K562 (cell line): ENCODE measurements around the gene BRINP1. TPM values are rescaled to one million over a fixed set of nuclear protein-coding genes. Genes with fewer than 3 reads are reported as not detected.

Source experiments
- ATAC-seq: fragments of 200-7000 bp; cut with Tn5 transposase; 3 replicates; pipeline ENCODE4 v1.9.1; 2020; ENCODE audit warnings: moderate library complexity
- BruUV-seq: library from RNA; stranded (reverse); fragments of 400-500 nt; replicated peaks from 2 replicates; lab custom pipeline; 2021; lab: Mats Ljungman, UMichigan
- CTCF ChIA-PET: fragments of 300-600 bp; formaldehyde crosslinking; extraction: SDS; loops from one replicate; lab custom pipeline; 2021; ENCODE audit warnings: low intra/inter-chr PET ratio; lab: Yijun Ruan, JAX
- POLR2A ChIA-PET: fragments of 300-600, 350-650 bp; sonication (Branson Sonifier 250); formaldehyde crosslinking; extraction: SDS; loops from one replicate; lab custom pipeline; 2021; ENCODE audit warnings: antibody characterized with exemption, inconsistent platforms; lab: Yijun Ruan, JAX
- DNase-seq, 4 experiments: peaks; one replicate each; pipeline versions ENCODE4 v3.0.0 to v3.0.0-alpha.2; 2011 to 2018; ENCODE audit warnings: low spot score in 3 of 4, mixed read lengths in 3 of 4; ENCODE audit errors: extremely low read depth in 1 of 4
- FAIRE-seq: peaks from 2 replicates; lab custom pipeline; 2011; peaks lifted over from hg19 to GRCh38; lab: Jason Lieb, UNC
- H2AFZ ChIP-seq: 2 replicates; pipeline ENCODE4 v1.6.0; 2011; ENCODE audit warnings: low read depth, low read length, control low read depth, inconsistent platforms
- H3K27ac ChIP-seq: fragments of 200-600 bp; 3 replicates; pipeline ENCODE4 v1.8.0; 2011; ENCODE audit warnings: low read depth, mild to moderate bottlenecking, control low read depth, inconsistent platforms, low read length, moderate library complexity, mixed read lengths; ENCODE audit errors: extremely low read depth
- H3K27me3 ChIP-seq, 2 experiments: fragments of 300-600 bp in 1 of 2; 2 replicates in 1 of 2; 3 replicates in 1 of 2; pipeline versions ENCODE4 v1.6.0 to v1.8.0; 2011; ENCODE audit warnings: inconsistent platforms in 2 of 2, low read length in 2 of 2, mild to moderate bottlenecking in 1 of 2, mixed read lengths in 1 of 2, moderate library complexity in 1 of 2; ENCODE audit not compliant: control insufficient read depth in 2 of 2, insufficient read depth in 2 of 2
- H3K36me3 ChIP-seq: fragments of 300-600 bp; 3 replicates; pipeline ENCODE4 v1.8.0; 2011; ENCODE audit warnings: mild to moderate bottlenecking, low read length, inconsistent platforms; ENCODE audit not compliant: control insufficient read depth, insufficient read depth
- H3K4me1 ChIP-seq, 2 experiments: fragments of 200-600 bp in 1 of 2; replicated peaks in 1 of 2; 2 replicates in 1 of 2; 3 replicates in 1 of 2; pipeline versions ENCODE4 v1.5.1 to v1.8.0; 2011; ENCODE audit warnings: inconsistent platforms in 2 of 2, low read length in 2 of 2, mild to moderate bottlenecking in 1 of 2, mixed read lengths in 1 of 2, moderate library complexity in 1 of 2; ENCODE audit not compliant: control insufficient read depth in 2 of 2, insufficient read depth in 2 of 2
- H3K4me2 ChIP-seq: 2 replicates; pipeline ENCODE4 v1.6.1; 2011; ENCODE audit warnings: low read length, control low read depth, inconsistent platforms, mixed read lengths; ENCODE audit not compliant: insufficient read depth
- H3K4me3 ChIP-seq: fragments of 200-600 bp; sonication (generic), shearing (Covaris generic); 2 replicates; pipeline ENCODE4 v1.5.1; 2016; ENCODE audit warnings: control low read depth, inconsistent platforms
- H3K79me2 ChIP-seq: fragments of 200-600 bp; 3 replicates; pipeline ENCODE4 v1.8.0; 2011; ENCODE audit warnings: low read length, inconsistent platforms; ENCODE audit not compliant: control insufficient read depth, insufficient read depth
- H3K9ac ChIP-seq, 2 experiments: 2 replicates each; pipeline versions ENCODE4 v1.6.0 to v1.6.1; 2011; ENCODE audit warnings: low read depth in 2 of 2, low read length in 2 of 2, control low read depth in 1 of 2, inconsistent platforms in 1 of 2, mild to moderate bottlenecking in 1 of 2, mixed read lengths in 1 of 2; ENCODE audit not compliant: insufficient read depth in 1 of 2
- H3K9me1 ChIP-seq: one replicate; pipeline ENCODE4 v1.6.0; 2011; ENCODE audit warnings: inconsistent platforms, mild to moderate bottlenecking, low read length, moderate library complexity; ENCODE audit not compliant: control insufficient read depth, insufficient read depth
- H3K9me3 ChIP-seq: replicated peaks from 2 replicates; pipeline ENCODE4 v1.5.1; 2011; ENCODE audit warnings: low read depth, low read length, inconsistent platforms; ENCODE audit not compliant: control insufficient read depth, insufficient read depth
- H4K20me1 ChIP-seq: replicated peaks from 2 replicates; pipeline ENCODE4 v1.6.1; 2011; ENCODE audit warnings: low read length, inconsistent platforms, mixed read lengths; ENCODE audit not compliant: control insufficient read depth, insufficient read depth
- BDP1 ChIP-seq: IDR thresholded peaks from 3 replicates; pipeline ENCODE4 v1.6.1; 2011; ENCODE audit not compliant: insufficient read length, insufficient read depth
- BRD4 ChIP-seq: fragments of 200-600 bp; sonication (generic); IDR thresholded peaks from 2 replicates; pipeline ENCODE4 v1.6.1; 2017; ENCODE audit warnings: inconsistent platforms
- BRF1 ChIP-seq: IDR thresholded peaks from 3 replicates; pipeline ENCODE4 v1.6.1; 2011; ENCODE audit warnings: borderline replicate concordance, mild to moderate bottlenecking; ENCODE audit not compliant: insufficient read length; ENCODE audit errors: extremely low read depth
- FOS ChIP-seq: IDR thresholded peaks from 3 replicates; pipeline ENCODE4 v1.6.1; 2011; ENCODE audit not compliant: insufficient read length; ENCODE audit errors: extremely low read depth
- FOXP1 ChIP-seq: sonication (generic); formaldehyde crosslinking; IDR thresholded peaks from 2 replicates; pipeline ENCODE4 v1.8.0; 2022; ENCODE audit warnings: mild to moderate bottlenecking, missing genetic modification reagents
- KHSRP ChIP-seq: fragments of 450-650 bp; IDR thresholded peaks from 2 replicates; pipeline ENCODE4 v1.6.1; 2017
- MEIS2 ChIP-seq: fragments of 450-650 bp; IDR thresholded peaks from 2 replicates; pipeline ENCODE4 v1.6.1; 2014; ENCODE audit warnings: mild to moderate bottlenecking; ENCODE audit not compliant: partially characterized antibody
- MYBL2 ChIP-seq, 2 experiments: fragments of 450-650 bp in 1 of 2; sonication (generic) in 1 of 2; formaldehyde crosslinking in 1 of 2; IDR thresholded peaks; 2 replicates each; pipeline versions ENCODE4 v1.6.1 to v1.8.1; 2017 to 2022; ENCODE audit warnings: borderline replicate concordance in 1 of 2, inconsistent platforms in 1 of 2, low read depth in 1 of 2, mild to moderate bottlenecking in 1 of 2, missing genetic modification reagents in 1 of 2, moderate library complexity in 1 of 2
- RBFOX2 ChIP-seq: fragments of 200-400 bp; formaldehyde crosslinking; IDR thresholded peaks from 2 replicates; pipeline ENCODE4 v1.6.1; 2017; ENCODE audit warnings: low read depth, mild to moderate bottlenecking, low read length, moderate library complexity
- SMARCA5 ChIP-seq: fragments of 450-650 bp; IDR thresholded peaks from 2 replicates; pipeline ENCODE4 v1.6.1; 2016
- SMARCC2 ChIP-seq: fragments of 450-650 bp; IDR thresholded peaks from 2 replicates; pipeline ENCODE4 v1.6.1; 2017; ENCODE audit warnings: antibody characterized with exemption, moderate library complexity, mild to moderate bottlenecking, low read depth
- SMC3 ChIP-seq: conservative IDR thresholded peaks from 2 replicates; pipeline ENCODE4 v1.6.1; 2011; ENCODE audit warnings: low read depth, low read length, improper control_type of control experiment; ENCODE audit not compliant: insufficient read depth
- ZBTB17 ChIP-seq: fragments of 450-650 bp; formaldehyde crosslinking; IDR thresholded peaks from 2 replicates; pipeline ENCODE4 v1.4.0; 2020; ENCODE audit warnings: mild to moderate bottlenecking
- ZHX1 ChIP-seq: fragments of 150-350 bp; conservative IDR thresholded peaks from 2 replicates; pipeline ENCODE4 v1.6.1; 2014; ENCODE audit warnings: low read length
- ZMIZ1 ChIP-seq, 2 experiments: fragments of 150-350 bp in 1 of 2; IDR thresholded peaks; 2 replicates each; pipeline ENCODE4 v1.6.1; 2012 to 2016; ENCODE audit warnings: low read depth in 2 of 2, low read length in 2 of 2, mild to moderate bottlenecking in 1 of 2, moderate library complexity in 1 of 2
- ZNF146 ChIP-seq: IDR thresholded peaks from one replicate; pipeline ENCODE4 v1.6.1; 2018; ENCODE audit warnings: missing compliant biosample characterization; ENCODE audit not compliant: unreplicated experiment
- ZNF224 ChIP-seq: sonication (generic); formaldehyde crosslinking; IDR thresholded peaks from 2 replicates; pipeline ENCODE4 v1.8.0; 2022; ENCODE audit warnings: mild to moderate bottlenecking, missing genetic modification reagents
- ZNF282 ChIP-seq: sonication (generic); formaldehyde crosslinking; IDR thresholded peaks from 2 replicates; pipeline ENCODE4 v1.8.1; 2023; ENCODE audit warnings: missing genetic modification reagents
- ZNF444 ChIP-seq: fragments of 250-450 bp; sonication (Bioruptor Pico); IDR thresholded peaks from 2 replicates; pipeline ENCODE4 v1.4.0; 2020; ENCODE audit warnings: mild to moderate bottlenecking, moderate library complexity
- ZNF79 ChIP-seq: fragments of 250-450 bp; sonication (Bioruptor Pico); IDR thresholded peaks from 2 replicates; pipeline ENCODE4 v1.4.0; 2020; ENCODE audit warnings: low read depth, mild to moderate bottlenecking, moderate library complexity
- WGBS: fragments of 100-300 bp; shearing (Covaris generic); methylation state at CpG from one replicate; pipeline ENCODE4 v1.1.6; 2016; ENCODE audit warnings: low coverage, mixed read lengths; ENCODE audit not compliant: insufficient coverage; ENCODE audit errors: missing lambda C conversion rate; 5-methylcytosine and 5-hydroxymethylcytosine counted together
- in situ Hi-C: fragments of 300-500 bp; cut with MboI; formaldehyde crosslinking; loops from 4 replicates; pipeline ENCODE4 v1.15.0; 2018; ENCODE audit warnings: inconsistent platforms, mixed read lengths
- intact Hi-C: fragments of 100-400 bp; cut with micrococcal nuclease; formaldehyde crosslinking; loops from 2 replicates; pipeline ENCODE4 v1.14.2; 2022
- polyA plus RNA-seq, 8 experiments: library from polyadenylated mRNA; depleted of rRNA in 4 of 8; stranded (reverse) in 5 of 8; unstranded in 3 of 8; fragments of >200 nt; fragmentation: Nextera tagmentation in 2 of 8; fragmentation: Illumina TruSeq in 1 of 8; extraction: Ambion mirVana in 2 of 8; extraction: Trizol in 1 of 8; gene quantifications; 2 replicates each; pipeline versions ENCODE4 v1.2.1 to v1.2.3, GENCODE V29; 2011 to 2014; ENCODE audit warnings: inconsistent platforms in 1 of 8, missing spikeins in 1 of 8
- total RNA-seq, 7 experiments: library from RNA; depleted of rRNA in 6 of 7; stranded (reverse); fragments of >200 nt in 6 of 7; fragmentation: Illumina TruSeq in 2 of 7; extraction: Trizol in 2 of 7; gene quantifications; 2 replicates each; pipeline versions ENCODE4 v1.2.1 to v1.2.3, GENCODE V29; 2011 to 2021; ENCODE audit warnings: low replicate concordance in 1 of 7

BRINP1 gene
- total and polyA plus RNA-seq, 9 of the 15 experiments (the other 6 are each of a cell fraction or from before 2014, with no cell fraction given) = not detected

GRCh38 chr9:119157196-119157595 is 212.0 kb downstream of the BRINP1 start:
- H3K36me3 ChIP-seq = no peaks in the 10 kb centered on the region
- WGBS = 0% methylated on average over 2 of the region's 2 CpGs
- no peaks in the 10 kb centered on the region for H3K9me3 ChIP-seq
- no peaks in the 10 kb centered on the region for H3K79me2 ChIP-seq
- in situ Hi-C loops = no loop called here
- H2AFZ ChIP-seq = no peak overlapping the region
- BruUV-seq = no TSS peak
- no peak overlapping the region for H3K4me2 ChIP-seq
- no peak overlapping the region for H3K4me3 ChIP-seq
- no peak for ATAC-seq
- no peak for TF ChIP-seq FOS
- no peak for TF ChIP-seq ZNF282
- no peak for TF ChIP-seq BDP1
- no peak for TF ChIP-seq MEIS2
- TF ChIP-seq KHSRP = no peak
- TF ChIP-seq RBFOX2 = no peak
- no peak for TF ChIP-seq SMC3
- TF ChIP-seq ZNF224 (CRISPR knock-in tag) = no peak
- TF ChIP-seq SMARCA5 = no peak
- TF ChIP-seq ZNF79 (CRISPR knock-in tag) = no peak
- TF ChIP-seq ZBTB17 (CRISPR knock-in tag) = no peak
- no peak for TF ChIP-seq BRF1
- no peak for TF ChIP-seq ZNF146 (CRISPR knock-in tag)
- TF ChIP-seq ZNF444 (CRISPR knock-in tag) = no peak
- TF ChIP-seq ZMIZ1 (IDR thresholded peaks at IDR 0.05; ENCODE audit: low read depth in 2 of 2, low read length in 2 of 2) = no peak
- TF ChIP-seq BRD4 = no peak
- TF ChIP-seq SMARCC2 = no peak
- TF ChIP-seq MYBL2 (IDR thresholded peaks at IDR 0.05; ENCODE audit: low read depth) = no peak
- no peak for TF ChIP-seq MYBL2 (CRISPR knock-in tag; IDR thresholded peaks at IDR 0.05; ENCODE audit: borderline replicate concordance)
- no peak for TF ChIP-seq FOXP1 (CRISPR knock-in tag)
- TF ChIP-seq ZHX1 = no peak
- TF ChIP-seq, all 486 proteins: peak for 0
- Histone ChIP-seq H3K27me3 (no peaks in the 10 kb centered on the region), H3K27ac (no peak overlapping the region), H3K9me1 (no peaks in the 10 kb centered on the region), H4K20me1 (no peaks in the 10 kb centered on the region), H3K4me1 (no peaks in the 10 kb centered on the region), H3K9ac (no peak overlapping the region)
- ChIA-PET CTCF (no interaction called here), POLR2A (no interaction called here)
- intact Hi-C loops = no loop called here
- no peak for DNase-seq
- FAIRE-seq = no peak
